Trophoblast cell (in vitro differentiated cells and primary cell): ENCODE data around the gene F2RL2.

Source experiments
- DNase-seq, 2 donors: peaks; one replicate each; pipeline ENCODE4 v3.0.0-alpha.2; 2016
- H2AFZ ChIP-seq: 2 replicates; pipeline ENCODE4 v1.6.1; 2013; ENCODE audit warnings: low read length, moderate library complexity, mild to moderate bottlenecking; ENCODE audit not compliant: insufficient read depth, poor library complexity
- H2AK5ac ChIP-seq: 2 replicates; pipeline ENCODE4 v1.6.1; 2013; ENCODE audit warnings: mild to moderate bottlenecking, low read length
- H2BK120ac ChIP-seq: 2 replicates; pipeline ENCODE4 v1.6.1; 2013; ENCODE audit warnings: low read length, mild to moderate bottlenecking, moderate library complexity; ENCODE audit not compliant: insufficient read depth, poor library complexity
- H2BK12ac ChIP-seq: 2 replicates; pipeline ENCODE4 v1.6.1; 2013; ENCODE audit warnings: mild to moderate bottlenecking, low read length, moderate library complexity
- H2BK5ac ChIP-seq: 2 replicates; pipeline ENCODE4 v1.6.1; 2013; ENCODE audit warnings: low read length, low read depth, moderate library complexity, mild to moderate bottlenecking; ENCODE audit not compliant: poor library complexity
- H3K14ac ChIP-seq: 2 replicates; pipeline ENCODE4 v1.6.1; 2013; ENCODE audit warnings: mild to moderate bottlenecking, low read length
- H3K18ac ChIP-seq: 2 replicates; pipeline ENCODE4 v1.6.1; 2013; ENCODE audit warnings: mild to moderate bottlenecking, low read length
- H3K23ac ChIP-seq: 2 replicates; pipeline ENCODE4 v1.6.1; 2013; ENCODE audit warnings: low read length
- H3K27ac ChIP-seq: 2 replicates; pipeline ENCODE4 v1.5.1; 2013; ENCODE audit warnings: low read depth, mild to moderate bottlenecking, inconsistent platforms, low read length, moderate library complexity
- H3K27me3 ChIP-seq: 2 replicates; pipeline ENCODE4 v1.6.1; 2013; ENCODE audit warnings: inconsistent platforms, mild to moderate bottlenecking, low read length, moderate library complexity; ENCODE audit not compliant: insufficient read depth
- H3K36me3 ChIP-seq, 2 experiments: 1 replicate in 1 of 2; 2 replicates in 1 of 2; pipeline ENCODE4 v1.6.1; 2013; ENCODE audit warnings: low read length in 2 of 2, mild to moderate bottlenecking in 2 of 2, moderate library complexity in 1 of 2; ENCODE audit not compliant: insufficient read depth in 2 of 2, control insufficient read depth in 1 of 2
- H3K4ac ChIP-seq: 2 replicates; pipeline ENCODE4 v1.6.1; 2013; ENCODE audit warnings: low read depth, mild to moderate bottlenecking, low read length, moderate library complexity
- H3K4me1 ChIP-seq, 2 experiments: 1 replicate in 1 of 2; 2 replicates in 1 of 2; pipeline ENCODE4 v1.6.1; 2013; ENCODE audit warnings: low read length in 2 of 2, mild to moderate bottlenecking in 2 of 2, moderate library complexity in 1 of 2; ENCODE audit not compliant: insufficient read depth in 2 of 2, control insufficient read depth in 1 of 2
- H3K4me2 ChIP-seq: 2 replicates; pipeline ENCODE4 v1.6.1; 2013; ENCODE audit warnings: inconsistent platforms, mild to moderate bottlenecking, low read length, moderate library complexity
- H3K4me3 ChIP-seq: 2 replicates; pipeline ENCODE4 v1.5.1; 2013; ENCODE audit warnings: mild to moderate bottlenecking, low read depth, low read length, inconsistent platforms
- H3K79me1 ChIP-seq: one replicate; pipeline ENCODE4 v1.6.1; 2013; ENCODE audit warnings: low read length
- H3K79me2 ChIP-seq: 2 replicates; pipeline ENCODE4 v1.6.1; 2013; ENCODE audit warnings: low read length, mild to moderate bottlenecking; ENCODE audit not compliant: control insufficient read depth, insufficient read depth, poor library complexity
- H3K9ac ChIP-seq: 2 replicates; pipeline ENCODE4 v1.6.1; 2013; ENCODE audit warnings: mild to moderate bottlenecking, low read length
- H3K9me3 ChIP-seq: 2 replicates; pipeline ENCODE4 v1.6.1; 2013; ENCODE audit warnings: low read depth, mild to moderate bottlenecking, control low read depth, inconsistent platforms, low read length; ENCODE audit not compliant: insufficient read depth
- H4K12ac ChIP-seq: 2 replicates; pipeline ENCODE4 v1.6.1; 2013; ENCODE audit warnings: low read depth, mild to moderate bottlenecking, low read length, moderate library complexity
- H4K8ac ChIP-seq: 2 replicates; pipeline ENCODE4 v1.6.1; 2013; ENCODE audit warnings: low read depth, mild to moderate bottlenecking, low read length, moderate library complexity
- H4K91ac ChIP-seq: one replicate; pipeline ENCODE4 v1.6.1; 2013; ENCODE audit warnings: low read depth, mild to moderate bottlenecking, low read length, moderate library complexity
- WGBS: extraction: QIAGEN DNeasy Blood & Tissue Kit; methylation state at CpG from one replicate; pipeline ENCODE4 v1.1.7; 2013; ENCODE audit warnings: missing lambda C conversion rate; ENCODE audit not compliant: insufficient read length, insufficient coverage; ENCODE audit errors: extremely low coverage; 5-methylcytosine and 5-hydroxymethylcytosine counted together

The F2RL2 gene

GRCh38 chr5:76625087-76625815, 2.0 kb upstream of the F2RL2 start:
- Histone ChIP-seq H3K4me1 (no peaks in the 10 kb centered on the region), H3K14ac (no peak overlapping the region), H4K12ac (no peak overlapping the region), H2BK120ac (no peak overlapping the region), H3K79me1 (no peaks in the 10 kb centered on the region), H3K36me3 (no peaks in the 10 kb centered on the region), H3K9ac (no peak overlapping the region), H3K27me3 (no peaks in the 10 kb centered on the region), H3K4ac (no peak overlapping the region), H4K91ac (no peak overlapping the region), H3K4me3 (no peak overlapping the region), H3K79me2 (no peaks in the 10 kb centered on the region), H3K18ac (no peak overlapping the region), H2AK5ac (no peak overlapping the region), H3K9me3 (no peaks in the 10 kb centered on the region), H3K23ac (no peak overlapping the region), H4K8ac (no peak overlapping the region), H3K27ac (no peak overlapping the region), H2BK12ac (no peak overlapping the region), H2AFZ (no peak overlapping the region), H2BK5ac (no peak overlapping the region), H3K4me2 (no peak overlapping the region)
- WGBS, result no CpG with 5 or more reads among the region's 8 CpGs
- no peak for DNase-seq

- no peak overlapping the region for H3K4ac ChIP-seq
- H4K12ac ChIP-seq, result no peak overlapping the region
- H2AFZ ChIP-seq, result no peak overlapping the region
- no peaks in the 10 kb centered on the region for H3K36me3 ChIP-seq
- H2AK5ac ChIP-seq, result no peak overlapping the region
- no peak overlapping the region for H3K14ac ChIP-seq
- no peak for DNase-seq
- H4K91ac ChIP-seq, result no peak overlapping the region
- no peak overlapping the region for H3K23ac ChIP-seq
- no peaks in the 10 kb centered on the region for H3K27me3 ChIP-seq
- no peak overlapping the region for H4K8ac ChIP-seq
- H2BK5ac ChIP-seq, result no peak overlapping the region
- H3K9me3 ChIP-seq, result no peaks in the 10 kb centered on the region
- no peak overlapping the region for H3K4me3 ChIP-seq
- no peaks in the 10 kb centered on the region for H3K4me1 ChIP-seq
- H3K9ac ChIP-seq, result no peak overlapping the region
- no peak overlapping the region for H3K18ac ChIP-seq
- no peak overlapping the region for H2BK12ac ChIP-seq
- H3K79me1 ChIP-seq, result no peaks in the 10 kb centered on the region
- no peaks in the 10 kb centered on the region for H3K79me2 ChIP-seq
- H3K27ac ChIP-seq, result no peak overlapping the region
- WGBS, result no CpG with 5 or more reads among the region's 5 CpGs
- no peak overlapping the region for H2BK120ac ChIP-seq
- H3K4me2 ChIP-seq, result no peak overlapping the region
Measured at GRCh38 chr5:76622076-76622475, 1.1 kb downstream of the F2RL2 start.

- DNase-seq, result no peak
- Histone ChIP-seq H3K4ac (no peak overlapping the region), H3K18ac (no peak overlapping the region), H4K91ac (no peak overlapping the region), H2AFZ (no peak overlapping the region), H2BK120ac (no peak overlapping the region), H4K12ac (no peak overlapping the region), H3K4me3 (no peak overlapping the region), H3K4me2 (no peak overlapping the region), H3K27ac (no peak overlapping the region), H2BK12ac (no peak overlapping the region), H3K9ac (no peak overlapping the region), H3K27me3 (no peaks in the 10 kb centered on the region), H3K4me1 (no peaks in the 10 kb centered on the region), H2BK5ac (no peak overlapping the region), H3K9me3 (no peaks in the 10 kb centered on the region), H3K36me3 (no peaks in the 10 kb centered on the region), H3K79me1 (no peaks in the 10 kb centered on the region), H4K8ac (no peak overlapping the region), H2AK5ac (no peak overlapping the region), H3K23ac (no peak overlapping the region), H3K79me2 (no peaks in the 10 kb centered on the region), H3K14ac (no peak overlapping the region)
- no CpG with 5 or more reads among the region's 5 CpGs for WGBS
Measured at GRCh38 chr5:76620166-76620565, 3.0 kb downstream of the F2RL2 start.

GRCh38 chr5:76617675-76618074, 5.5 kb downstream of the F2RL2 start:
- no peak overlapping the region for H3K4me3 ChIP-seq

More at GRCh38 chr5:76617675-76618074, 5.5 kb downstream of the F2RL2 start:
- no peak overlapping the region for H3K4ac ChIP-seq
- no peak overlapping the region for H2BK12ac ChIP-seq
- H3K9ac ChIP-seq, result no peak overlapping the region
- H2AFZ ChIP-seq, result no peak overlapping the region
- H3K79me1 ChIP-seq, result no peaks in the 10 kb centered on the region
- no peak overlapping the region for H3K4me2 ChIP-seq
- H2AK5ac ChIP-seq, result no peak overlapping the region
- WGBS, result no CpG with 5 or more reads among the region's 4 CpGs
- H2BK5ac ChIP-seq, result no peak overlapping the region
- no peaks in the 10 kb centered on the region for H3K4me1 ChIP-seq
- no peak overlapping the region for H4K91ac ChIP-seq
- H3K79me2 ChIP-seq, result no peaks in the 10 kb centered on the region
- no peaks in the 10 kb centered on the region for H3K36me3 ChIP-seq
- no peaks in the 10 kb centered on the region for H3K9me3 ChIP-seq
- no peak overlapping the region for H4K12ac ChIP-seq
- no peak overlapping the region for H4K8ac ChIP-seq
- H3K18ac ChIP-seq, result no peak overlapping the region
- no peak overlapping the region for H3K14ac ChIP-seq
- peak; percentile 27 to 86 for DNase-seq
- H3K27me3 ChIP-seq, result no peaks in the 10 kb centered on the region
- no peak overlapping the region for H3K23ac ChIP-seq
- H3K27ac ChIP-seq, result no peak overlapping the region
- H2BK120ac ChIP-seq, result no peak overlapping the region
